Measurements from ENCODE around the gene TBC1D9B.

TBC1D9B gene

GRCh38 chr5:179868541-179868940 is 39.2 kb downstream of the TBC1D9B start:
- DNase-seq = no peak

- DNase-seq = no peak
These were observed 40.2 kb downstream of the TBC1D9B start for GRCh38 chr5:179867476-179867875.

- DNase-seq = no peak
These were observed 40.6 kb downstream of the TBC1D9B start for GRCh38 chr5:179867079-179867465.

GRCh38 chr5:179866241-179867078 is 41.2 kb downstream of the TBC1D9B start:
- no peak for DNase-seq

- no peak for DNase-seq
These were observed 42.0 kb downstream of the TBC1D9B start for GRCh38 chr5:179865491-179866240.

GRCh38 chr5:179864686-179865085 is 43.0 kb downstream of the TBC1D9B start:
- DNase-seq = no peak

- DNase-seq = no peak
These were observed 44.1 kb downstream of the TBC1D9B start for GRCh38 chr5:179863449-179864085.

- no peak for DNase-seq
These were observed 44.8 kb downstream of the TBC1D9B start for GRCh38 chr5:179862891-179863290.

GRCh38 chr5:179862296-179862695 is 45.4 kb downstream of the TBC1D9B start:
- DNase-seq = no peak

- DNase-seq = no peak
These were observed 47.4 kb downstream of the TBC1D9B start for GRCh38 chr5:179860301-179860700.

- peak; percentile 77 for DNase-seq
These were observed 48.9 kb downstream of the TBC1D9B start, which contains the start of gene MRNIP for GRCh38 chr5:179858586-179859427. Gene MRNIP, minus strand, starts transcription at chr5:179858817. Its CDS starts 21 bp downstream, at chr5:179858796.

GRCh38 chr5:179858241-179858585 is 49.5 kb downstream of the TBC1D9B start:
- peak; percentile 49 for DNase-seq

GRCh38 chr5:179854356-179854755 is 53.3 kb downstream of the TBC1D9B start:
- DNase-seq = no peak

- DNase-seq = no peak
These were observed 54.6 kb downstream of the TBC1D9B start for GRCh38 chr5:179852993-179853547.

GRCh38 chr5:179841621-179842020 is 66.1 kb downstream of the TBC1D9B start:
- no peak for DNase-seq

GRCh38 chr5:179840766-179841165 is 66.9 kb downstream of the TBC1D9B start:
- no peak for DNase-seq

- no peak for DNase-seq
These were observed 67.4 kb downstream of the TBC1D9B start for GRCh38 chr5:179840321-179840720.

- DNase-seq = no peak
These were observed 68.1 kb downstream of the TBC1D9B start for GRCh38 chr5:179839328-179840256.

- DNase-seq = no peak
These were observed 70.4 kb downstream of the TBC1D9B start for GRCh38 chr5:179837076-179838011.

Data from NCI-H510A treated with DMSO at 0.1 percent for 48 hours (cell line).